Spleen (tissue), 7 donors: ENCODE measurements around the gene JARID2.

ENCODE experiments used
- POLR2A ChIP-seq, 3 donors: fragments of 450-650 bp; IDR thresholded peaks; one replicate each; pipeline ENCODE4 v1.5.1; 2017; ENCODE audit warnings: antibody characterized with exemption in 3 of 3, mild to moderate bottlenecking in 1 of 3
- TF ChIP-seq, protein P1 (sequence below), 11 experiments: fragments of 200-600 bp in 7 of 11; fragments of 450-650 bp in 4 of 11; sonication (generic) in 4 of 11; IDR thresholded peaks in 8 of 11; conservative IDR thresholded peaks in 3 of 11; 1 replicate in 7 of 11; 2 replicates in 4 of 11; pipeline versions ENCODE4 v1.4.0 to v1.8.0; 2016 to 2021; ENCODE audit warnings: antibody characterized with exemption in 11 of 11, inconsistent platforms in 4 of 11, mild to moderate bottlenecking in 1 of 11
- donor health status: DM: no; HTN: no; CAD: no; lungs with moderate emphysema.
- donor health status: DM: no; HTN: no; CAD: no.
- donor health status: DM: no; HTN: no; CAD: no.

- TF ChIP-seq, protein P1, sequence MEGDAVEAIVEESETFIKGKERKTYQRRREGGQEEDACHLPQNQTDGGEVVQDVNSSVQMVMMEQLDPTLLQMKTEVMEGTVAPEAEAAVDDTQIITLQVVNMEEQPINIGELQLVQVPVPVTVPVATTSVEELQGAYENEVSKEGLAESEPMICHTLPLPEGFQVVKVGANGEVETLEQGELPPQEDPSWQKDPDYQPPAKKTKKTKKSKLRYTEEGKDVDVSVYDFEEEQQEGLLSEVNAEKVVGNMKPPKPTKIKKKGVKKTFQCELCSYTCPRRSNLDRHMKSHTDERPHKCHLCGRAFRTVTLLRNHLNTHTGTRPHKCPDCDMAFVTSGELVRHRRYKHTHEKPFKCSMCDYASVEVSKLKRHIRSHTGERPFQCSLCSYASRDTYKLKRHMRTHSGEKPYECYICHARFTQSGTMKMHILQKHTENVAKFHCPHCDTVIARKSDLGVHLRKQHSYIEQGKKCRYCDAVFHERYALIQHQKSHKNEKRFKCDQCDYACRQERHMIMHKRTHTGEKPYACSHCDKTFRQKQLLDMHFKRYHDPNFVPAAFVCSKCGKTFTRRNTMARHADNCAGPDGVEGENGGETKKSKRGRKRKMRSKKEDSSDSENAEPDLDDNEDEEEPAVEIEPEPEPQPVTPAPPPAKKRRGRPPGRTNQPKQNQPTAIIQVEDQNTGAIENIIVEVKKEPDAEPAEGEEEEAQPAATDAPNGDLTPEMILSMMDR (IDR thresholded peaks at IDR 0.05 in 8 of 11, conservative IDR thresholded peaks at IDR 0.05 in 3 of 11) = no peak
- no peak for TF ChIP-seq POLR2A (IDR thresholded peaks at IDR 0.05)
These were observed 268.2 kb downstream of the JARID2 start for GRCh38 chr6:15513801-15514711.
